Neural progenitor cell (in vitro differentiated cells): ENCODE data around the gene PTGER2. TPM values are rescaled to one million over a fixed set of nuclear protein-coding genes. Genes with fewer than 3 reads are reported as not detected.

Experiments used
- DNase-seq: peaks from one replicate; pipeline ENCODE4 v3.0.0-alpha.2; 2016; ENCODE audit warnings: low spot score
- H2AFZ ChIP-seq: fragments of 200-600 bp; sonication (generic); replicated peaks from 2 replicates; pipeline ENCODE4 v1.6.1; 2016; ENCODE audit warnings: antibody characterized with exemption
- H3F3A ChIP-seq: fragments of 200-600 bp; sonication (generic); 2 replicates; pipeline ENCODE4 v1.6.1; 2016; ENCODE audit warnings: antibody characterized with exemption, low read depth
- H3K27ac ChIP-seq: fragments of 200-600 bp; sonication (generic); 2 replicates; pipeline ENCODE4 v1.5.1; 2016; ENCODE audit warnings: mild to moderate bottlenecking
- H3K27me3 ChIP-seq: fragments of 200-600 bp; sonication (generic); 2 replicates; pipeline ENCODE4 v1.6.1; 2016; ENCODE audit warnings: mild to moderate bottlenecking, moderate library complexity
- H3K36me3 ChIP-seq: fragments of 200-600 bp; sonication (generic); 2 replicates; pipeline ENCODE4 v1.5.1; 2016
- H3K4me1 ChIP-seq: fragments of 200-600 bp; sonication (generic); 2 replicates; pipeline ENCODE4 v1.6.1; 2016; ENCODE audit warnings: mixed run types
- H3K4me2 ChIP-seq: fragments of 200-600 bp; sonication (generic); 2 replicates; pipeline ENCODE4 v1.6.1; 2016
- H3K4me3 ChIP-seq: fragments of 200-600 bp; sonication (generic); 2 replicates; pipeline ENCODE4 v1.5.1; 2016
- H3K79me2 ChIP-seq: fragments of 200-600 bp; sonication (generic); 2 replicates; pipeline ENCODE4 v1.6.1; 2016; ENCODE audit warnings: low read depth
- H3K9ac ChIP-seq: fragments of 200-600 bp; sonication (generic); 2 replicates; pipeline ENCODE4 v1.6.1; 2016
- H3K9me3 ChIP-seq: fragments of 200-600 bp; sonication (generic); 2 replicates; pipeline ENCODE4 v1.5.1; 2016; ENCODE audit warnings: low read depth
- H4K20me1 ChIP-seq: fragments of 200-600 bp; sonication (generic); 2 replicates; pipeline ENCODE4 v1.6.1; 2016; ENCODE audit warnings: low read depth
- H3K27ac Mint-ChIP-seq: 3 replicates; pipeline ENCODE4 v1.8.0; 2021; ENCODE audit warnings: mixed read lengths
- H3K27me3 Mint-ChIP-seq: 2 replicates; pipeline ENCODE4 v1.8.0; 2022; ENCODE audit warnings: low read depth, mild to moderate bottlenecking, inconsistent platforms, moderate library complexity, mixed read lengths; ENCODE audit not compliant: insufficient read depth
- H3K36me3 Mint-ChIP-seq: 3 replicates; pipeline ENCODE4 v1.8.0; 2021; ENCODE audit warnings: mixed read lengths
- H3K4me1 Mint-ChIP-seq: 3 replicates; pipeline ENCODE4 v1.8.0; 2021; ENCODE audit warnings: mixed read lengths
- H3K4me3 Mint-ChIP-seq: 3 replicates; pipeline ENCODE4 v1.8.0; 2021; ENCODE audit warnings: mild to moderate bottlenecking, moderate library complexity, mixed read lengths
- H3K9me3 Mint-ChIP-seq: 3 replicates; pipeline ENCODE4 v1.8.0; 2020; ENCODE audit warnings: mixed read lengths
- CTCF ChIP-seq: fragments of 200-600 bp; sonication (generic); IDR thresholded peaks from 2 replicates; pipeline ENCODE4 v1.5.1; 2017; ENCODE audit warnings: antibody characterized with exemption, mild to moderate bottlenecking
- EZH2 ChIP-seq: fragments of 200-600 bp; sonication (generic); IDR thresholded peaks from 2 replicates; pipeline ENCODE4 v1.6.1; 2017; ENCODE audit warnings: antibody characterized with exemption, mild to moderate bottlenecking, moderate library complexity
- EZH2phosphoT487 ChIP-seq: fragments of 200-600 bp; sonication (generic); IDR thresholded peaks from 2 replicates; pipeline ENCODE4 v1.6.1; 2017; ENCODE audit warnings: antibody characterized with exemption
- total RNA-seq: library from RNA; depleted of rRNA; stranded (reverse); fragments of >200 nt; gene quantifications from 2 replicates; pipeline ENCODE4 v1.2.3, GENCODE V29; 2015; ENCODE audit warnings: low replicate concordance

PTGER2 gene
- total RNA-seq, 1 donor from 2014 or later = not detected

GRCh38 chr14:52298795-52299194 lies 15.3 kb upstream of the PTGER2 start:
- H3K27me3 ChIP-seq = no peaks in the 10 kb centered on the region
- H4K20me1 ChIP-seq = no peaks in the 10 kb centered on the region
- H3K27ac ChIP-seq = no peak overlapping the region
- H3K79me2 ChIP-seq = no peaks in the 10 kb centered on the region
- no peak overlapping the region for H2AFZ ChIP-seq
- Mint-ChIP-seq H3K9me3 (no peaks in the 10 kb centered on the region), H3K27ac (no peak overlapping the region), H3K4me3 (no peak overlapping the region), H3K27me3 (peaks cover 2% of the 10 kb centered on the region), H3K36me3 (no peaks in the 10 kb centered on the region), H3K4me1 (no peaks in the 10 kb centered on the region)
- H3K4me2 ChIP-seq = no peak overlapping the region
- TF ChIP-seq CTCF (no peak), EZH2phosphoT487 (no peak), EZH2 (no peak)
- H3K36me3 ChIP-seq = no peaks in the 10 kb centered on the region
- no peaks in the 10 kb centered on the region for H3F3A ChIP-seq
- no peak for DNase-seq
- no peak overlapping the region for H3K4me3 ChIP-seq
- no peaks in the 10 kb centered on the region for H3K4me1 ChIP-seq
- no peaks in the 10 kb centered on the region for H3K9me3 ChIP-seq
- H3K9ac ChIP-seq = no peak overlapping the region

GRCh38 chr14:52299692-52300278 lies 14.3 kb upstream of the PTGER2 start:
- H3K9me3 Mint-ChIP-seq = no peaks in the 10 kb centered on the region
- peaks cover 2% of the 10 kb centered on the region for H3K27me3 Mint-ChIP-seq
- Histone ChIP-seq H3K79me2 (no peaks in the 10 kb centered on the region), H2AFZ (no peak overlapping the region), H3K9ac (no peak overlapping the region), H3K4me1 (no peaks in the 10 kb centered on the region), H3K4me2 (no peak overlapping the region), H3F3A (no peaks in the 10 kb centered on the region), H3K4me3 (no peak overlapping the region), H3K27me3 (no peaks in the 10 kb centered on the region), H3K36me3 (no peaks in the 10 kb centered on the region), H3K9me3 (no peaks in the 10 kb centered on the region), H4K20me1 (no peaks in the 10 kb centered on the region), H3K27ac (no peak overlapping the region)
- TF ChIP-seq CTCF (peak; percentile 81), EZH2phosphoT487 (no peak), EZH2 (no peak)
- H3K36me3 Mint-ChIP-seq = no peaks in the 10 kb centered on the region
- H3K4me1 Mint-ChIP-seq = no peaks in the 10 kb centered on the region
- DNase-seq = peak; percentile 33
- no peak overlapping the region for H3K4me3 Mint-ChIP-seq
- H3K27ac Mint-ChIP-seq = no peak overlapping the region

- H3K4me1 Mint-ChIP-seq = no peaks in the 10 kb centered on the region
- no peaks in the 10 kb centered on the region for H3K9me3 Mint-ChIP-seq
- no peak overlapping the region for H3K9ac ChIP-seq
- no peaks in the 10 kb centered on the region for H3K27me3 Mint-ChIP-seq
- H3K27ac ChIP-seq = no peak overlapping the region
- no peaks in the 10 kb centered on the region for H3F3A ChIP-seq
- H2AFZ ChIP-seq = no peak overlapping the region
- no peaks in the 10 kb centered on the region for H4K20me1 ChIP-seq
- no peaks in the 10 kb centered on the region for H3K36me3 Mint-ChIP-seq
- no peak overlapping the region for H3K4me2 ChIP-seq
- TF ChIP-seq EZH2 (no peak), CTCF (no peak), EZH2phosphoT487 (no peak)
- H3K27me3 ChIP-seq = no peaks in the 10 kb centered on the region
- H3K27ac Mint-ChIP-seq = no peak overlapping the region
- no peaks in the 10 kb centered on the region for H3K36me3 ChIP-seq
- DNase-seq = no peak
- H3K79me2 ChIP-seq = no peaks in the 10 kb centered on the region
- no peak overlapping the region for H3K4me3 ChIP-seq
- H3K9me3 ChIP-seq = no peaks in the 10 kb centered on the region
- no peaks in the 10 kb centered on the region for H3K4me1 ChIP-seq
- H3K4me3 Mint-ChIP-seq = no peak overlapping the region
Observed at GRCh38 chr14:52303236-52303635, 10.9 kb upstream of the PTGER2 start.
